HG02571 (cell line): Measurements from ENCODE around the gene C12orf75.
"Not testable (repeated sequence)": the region's sequence is repeated elsewhere in the genome, so short reads cannot be mapped to it uniquely, and the experiment has no call there.

Source experiments
- ATAC-seq: cut with Tn5 transposase; IDR thresholded peaks from one replicate; pipeline ENCODE4 v1.9.1; 2021; ENCODE audit warnings: mild to moderate bottlenecking, moderate library complexity; ENCODE audit not compliant: unreplicated experiment

Gene C12orf75

GRCh38 chr12:105334582-105334981 lies 4.1 kb downstream of the C12orf75 start:
- no peak for ATAC-seq

GRCh38 chr12:105335856-105336255 lies 5.4 kb downstream of the C12orf75 start:
- ATAC-seq = no peak

GRCh38 chr12:105336411-105336810 lies 5.9 kb downstream of the C12orf75 start:
- ATAC-seq = no peak

- no peak for ATAC-seq
These were observed 6.9 kb downstream of the C12orf75 start for GRCh38 chr12:105337391-105337790.

- no peak for ATAC-seq
These were observed 8.5 kb downstream of the C12orf75 start for GRCh38 chr12:105338966-105339365.

- ATAC-seq = no peak
These were observed 10.5 kb downstream of the C12orf75 start for GRCh38 chr12:105341010-105341409.

- ATAC-seq = not testable (repeated sequence)
These were observed 11.1 kb downstream of the C12orf75 start for GRCh38 chr12:105341620-105342019.

- no peak for ATAC-seq
These were observed 12.0 kb downstream of the C12orf75 start for GRCh38 chr12:105342464-105342863.

GRCh38 chr12:105343836-105344235 lies 13.3 kb downstream of the C12orf75 start:
- no peak for ATAC-seq

GRCh38 chr12:105347499-105347898 lies 17.0 kb downstream of the C12orf75 start:
- ATAC-seq = no peak

GRCh38 chr12:105348142-105348541 lies 17.7 kb downstream of the C12orf75 start:
- ATAC-seq = no peak

- ATAC-seq = no peak
These were observed 18.1 kb downstream of the C12orf75 start for GRCh38 chr12:105348561-105348960.

GRCh38 chr12:105349138-105349537 lies 18.6 kb downstream of the C12orf75 start:
- no peak for ATAC-seq

GRCh38 chr12:105351523-105351922 lies 21.0 kb downstream of the C12orf75 start:
- peak; percentile 48 for ATAC-seq

GRCh38 chr12:105352052-105352451 lies 21.6 kb downstream of the C12orf75 start:
- peak; percentile 78 for ATAC-seq

- ATAC-seq = no peak
These were observed 22.6 kb downstream of the C12orf75 start for GRCh38 chr12:105352940-105353635.

- ATAC-seq = no peak
These were observed 25.3 kb downstream of the C12orf75 start for GRCh38 chr12:105355752-105356151.

- ATAC-seq = peak; percentile 43
These were observed 26.7 kb downstream of the C12orf75 start for GRCh38 chr12:105357162-105357691.

- peak; percentile 55 for ATAC-seq
These were observed 28.3 kb downstream of the C12orf75 start for GRCh38 chr12:105358789-105359188.

GRCh38 chr12:105359856-105360255 lies 29.4 kb downstream of the C12orf75 start:
- no peak for ATAC-seq

- ATAC-seq = no peak
These were observed 33.4 kb downstream of the C12orf75 start for GRCh38 chr12:105363890-105364289.

GRCh38 chr12:105365231-105365630 lies 34.7 kb downstream of the C12orf75 start:
- no peak for ATAC-seq
